ENCODE measurements around the gene KRT14.
A peak's percentile ranks its signal among the peaks of the same experiment; 100 is the strongest.
"Not testable (repeated sequence)": the region's sequence is repeated elsewhere in the genome, so short reads cannot be mapped to it uniquely, and the experiment has no call there.

GRCh38 chr17:41610061-41610517 lies 23.4 kb upstream of the KRT14 start:
- TF ChIP-seq POLR2A (IDR thresholded peaks at IDR 0.05; ENCODE audit: low read depth, low read length); POLR2AphosphoS5 (IDR thresholded peaks at IDR 0.05; ENCODE audit: insufficient read depth, low read depth, low read length): not testable (repeated sequence)
- TF ChIP-seq, protein P1, sequence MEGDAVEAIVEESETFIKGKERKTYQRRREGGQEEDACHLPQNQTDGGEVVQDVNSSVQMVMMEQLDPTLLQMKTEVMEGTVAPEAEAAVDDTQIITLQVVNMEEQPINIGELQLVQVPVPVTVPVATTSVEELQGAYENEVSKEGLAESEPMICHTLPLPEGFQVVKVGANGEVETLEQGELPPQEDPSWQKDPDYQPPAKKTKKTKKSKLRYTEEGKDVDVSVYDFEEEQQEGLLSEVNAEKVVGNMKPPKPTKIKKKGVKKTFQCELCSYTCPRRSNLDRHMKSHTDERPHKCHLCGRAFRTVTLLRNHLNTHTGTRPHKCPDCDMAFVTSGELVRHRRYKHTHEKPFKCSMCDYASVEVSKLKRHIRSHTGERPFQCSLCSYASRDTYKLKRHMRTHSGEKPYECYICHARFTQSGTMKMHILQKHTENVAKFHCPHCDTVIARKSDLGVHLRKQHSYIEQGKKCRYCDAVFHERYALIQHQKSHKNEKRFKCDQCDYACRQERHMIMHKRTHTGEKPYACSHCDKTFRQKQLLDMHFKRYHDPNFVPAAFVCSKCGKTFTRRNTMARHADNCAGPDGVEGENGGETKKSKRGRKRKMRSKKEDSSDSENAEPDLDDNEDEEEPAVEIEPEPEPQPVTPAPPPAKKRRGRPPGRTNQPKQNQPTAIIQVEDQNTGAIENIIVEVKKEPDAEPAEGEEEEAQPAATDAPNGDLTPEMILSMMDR (IDR thresholded peaks at IDR 0.05; ENCODE audit: extremely low read depth in 1 of 2, insufficient read depth in 1 of 2, low read depth in 1 of 2, low read length in 2 of 2), result peak in 1 of 2 donors; percentile 36

Measured in endothelial cell of umbilical vein (primary cell).